Lung (tissue), 12 donors: ENCODE data around the gene TCF25. TPM values are rescaled to one million over a fixed set of nuclear protein-coding genes. Genes with fewer than 3 reads are reported as not detected.

Experiments used
- ATAC-seq: fragments of 200-7000 bp; cut with Tn5 transposase; one replicate; pipeline ENCODE4 v1.9.1; 2020; ENCODE audit warnings: moderate number of reproducible peaks; ENCODE audit not compliant: insufficient read depth, low FRiP score
- DNase-seq, 3 donors: peaks; one replicate each; pipeline ENCODE4 v3.0.0-alpha.2; 2013 to 2017
- H3K27ac ChIP-seq, 2 donors: one replicate each; pipeline ENCODE4 v1.5.1; 2013; ENCODE audit warnings: mild to moderate bottlenecking in 2 of 2, moderate library complexity in 2 of 2, control low read depth in 1 of 2, inconsistent platforms in 1 of 2, low read depth in 1 of 2, low read length in 1 of 2
- H3K27me3 ChIP-seq, 3 donors: one replicate each; pipeline ENCODE4 v1.5.1; 2013; ENCODE audit warnings: low read length in 2 of 3; ENCODE audit not compliant: control insufficient read depth in 3 of 3, insufficient read depth in 3 of 3
- H3K36me3 ChIP-seq, 4 donors: one replicate each; pipeline ENCODE4 v1.5.1; 2013; ENCODE audit warnings: low read length in 4 of 4, mild to moderate bottlenecking in 1 of 4, moderate library complexity in 1 of 4; ENCODE audit not compliant: control insufficient read depth in 4 of 4, insufficient read depth in 4 of 4
- H3K4me1 ChIP-seq, 5 donors: one replicate each; pipeline ENCODE4 v1.5.1; 2013; ENCODE audit warnings: low read length in 5 of 5, mild to moderate bottlenecking in 2 of 5, moderate library complexity in 1 of 5; ENCODE audit not compliant: control insufficient read depth in 5 of 5, insufficient read depth in 5 of 5
- H3K4me3 ChIP-seq: one replicate; pipeline ENCODE4 v1.5.1; 2013; ENCODE audit warnings: mild to moderate bottlenecking, control low read depth, moderate library complexity
- H3K9ac ChIP-seq, 2 donors: one replicate each; pipeline ENCODE4 v1.5.1; 2013; ENCODE audit warnings: low read length in 2 of 2, control low read depth in 1 of 2; ENCODE audit not compliant: insufficient read depth in 1 of 2
- H3K9me3 ChIP-seq, 4 donors: one replicate each; pipeline ENCODE4 v1.5.1; 2013; ENCODE audit warnings: low read length in 3 of 4, mild to moderate bottlenecking in 1 of 4, moderate library complexity in 1 of 4; ENCODE audit not compliant: control insufficient read depth in 4 of 4, insufficient read depth in 3 of 4
- WGBS, 2 donors: extraction: QIAGEN DNeasy Blood & Tissue Kit; methylation state at CpG; one replicate each; pipeline ENCODE4 v1.1.7; 2013; 5-methylcytosine and 5-hydroxymethylcytosine counted together
- polyA plus RNA-seq, 2 donors: library from polyadenylated mRNA; stranded (reverse); fragments of 200-250 nt; gene quantifications; one replicate each; pipeline ENCODE4 v1.2.1, GENCODE V29; 2013
- total RNA-seq, 2 donors: library from RNA; depleted of rRNA in 1 of 2; stranded (reverse); fragments of >200 nt in 1 of 2; gene quantifications; one replicate each; pipeline ENCODE4 v1.2.1, GENCODE V29; 2014 to 2021
- TF ChIP-seq, protein P1 (sequence below): IDR thresholded peaks from 2 replicates; pipeline ENCODE4 v1.5.1; 2012; ENCODE audit warnings: mild to moderate bottlenecking; ENCODE audit errors: control extremely low read depth, extremely low read depth
- donor health status: control.
- donor health status: control.
- donor health status: Bipolar disorder and iron deficiency.
- donor health status: healthy.
- donor health status: DM: yes; HTN: yes; CAD: no.

TCF25 gene
- total and polyA plus RNA-seq, 4 donors = 106 to 212 (median 129) TPM

GRCh38 chr16:89847051-89847939 is 26.1 kb upstream of the TCF25 start:
- Histone ChIP-seq H3K4me3 (no peak overlapping the region), H3K9ac (no peak overlapping the region), H3K27ac (no peak overlapping the region), H3K4me1 (peaks cover 0 to 3% (median 0%) of the 10 kb centered on the region in 5 donors), H3K36me3 (no peaks in the 10 kb centered on the region), H3K9me3 (no peaks in the 10 kb centered on the region), H3K27me3 (no peaks in the 10 kb centered on the region)
- 75 to 83% methylated on average over 26 of the region's 26 CpGs for WGBS, 2 donors
- DNase-seq = peak; percentile 35 to 61 (median 53)
- ATAC-seq = no peak
- TF ChIP-seq, protein P1, sequence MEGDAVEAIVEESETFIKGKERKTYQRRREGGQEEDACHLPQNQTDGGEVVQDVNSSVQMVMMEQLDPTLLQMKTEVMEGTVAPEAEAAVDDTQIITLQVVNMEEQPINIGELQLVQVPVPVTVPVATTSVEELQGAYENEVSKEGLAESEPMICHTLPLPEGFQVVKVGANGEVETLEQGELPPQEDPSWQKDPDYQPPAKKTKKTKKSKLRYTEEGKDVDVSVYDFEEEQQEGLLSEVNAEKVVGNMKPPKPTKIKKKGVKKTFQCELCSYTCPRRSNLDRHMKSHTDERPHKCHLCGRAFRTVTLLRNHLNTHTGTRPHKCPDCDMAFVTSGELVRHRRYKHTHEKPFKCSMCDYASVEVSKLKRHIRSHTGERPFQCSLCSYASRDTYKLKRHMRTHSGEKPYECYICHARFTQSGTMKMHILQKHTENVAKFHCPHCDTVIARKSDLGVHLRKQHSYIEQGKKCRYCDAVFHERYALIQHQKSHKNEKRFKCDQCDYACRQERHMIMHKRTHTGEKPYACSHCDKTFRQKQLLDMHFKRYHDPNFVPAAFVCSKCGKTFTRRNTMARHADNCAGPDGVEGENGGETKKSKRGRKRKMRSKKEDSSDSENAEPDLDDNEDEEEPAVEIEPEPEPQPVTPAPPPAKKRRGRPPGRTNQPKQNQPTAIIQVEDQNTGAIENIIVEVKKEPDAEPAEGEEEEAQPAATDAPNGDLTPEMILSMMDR = no peak

GRCh38 chr16:89847940-89848297 is 25.5 kb upstream of the TCF25 start:
- 69 to 86% methylated on average over 13 to 14 of the region's 14 CpGs for whole genome bisulfite sequencing, 2 donors

GRCh38 chr16:89848974-89849373 is 24.4 kb upstream of the TCF25 start:
- Histone ChIP-seq H3K4me3 (no peak overlapping the region), H3K4me1 (peaks cover 0 to 3% (median 0%) of the 10 kb centered on the region in 5 donors), H3K9me3 (no peaks in the 10 kb centered on the region), H3K27ac (no peak overlapping the region), H3K27me3 (no peaks in the 10 kb centered on the region), H3K36me3 (no peaks in the 10 kb centered on the region), H3K9ac (no peak overlapping the region)
- WGBS, 2 donors = 91 to 96% methylated on average over 11 of the region's 11 CpGs
- DNase-seq (no peak), ATAC-seq (no peak)
- TF ChIP-seq, protein P1 = no peak

More at GRCh38 chr16:89847940-89848297, 25.5 kb upstream of the TCF25 start:
- no peak for DNase-seq
- no peak overlapping the region for H3K9ac ChIP-seq
- H3K4me1 ChIP-seq = peaks cover 0 to 3% (median 0%) of the 10 kb centered on the region in 5 donors
- H3K36me3 ChIP-seq = no peaks in the 10 kb centered on the region
- TF ChIP-seq, protein P1 = no peak
- ATAC-seq = no peak
- H3K27me3 ChIP-seq = no peaks in the 10 kb centered on the region
- H3K27ac ChIP-seq = no peak overlapping the region
- no peak overlapping the region for H3K4me3 ChIP-seq
- H3K9me3 ChIP-seq = no peaks in the 10 kb centered on the region
